Right renal cortex interstitium (tissue), 3 donors: Measurements from ENCODE around the gene REPS1. TPM values are rescaled to one million over a fixed set of nuclear protein-coding genes. Genes with fewer than 3 reads are reported as not detected.
"Not testable (repeated sequence)": the region's sequence is repeated elsewhere in the genome, so short reads cannot be mapped to it uniquely, and the experiment has no call there.

Experiments
- DNase-seq, 3 donors: peaks; one replicate each; pipeline ENCODE4 v3.0.0-alpha.2; 2013; ENCODE audit warnings: low read depth in 3 of 3, low spot score in 2 of 3
- polyA plus RNA-seq, 3 donors: library from polyadenylated mRNA; unstranded; fragments of 120-200 nt; gene quantifications; one replicate each; pipeline ENCODE4 v1.2.1, GENCODE V29; 2013; ENCODE audit not compliant: insufficient read length in 3 of 3

REPS1 gene
- 10 to 100 TPM; 70.3 to 79.4 (median 75.6) TPM for polyA plus RNA-seq

DNA sequence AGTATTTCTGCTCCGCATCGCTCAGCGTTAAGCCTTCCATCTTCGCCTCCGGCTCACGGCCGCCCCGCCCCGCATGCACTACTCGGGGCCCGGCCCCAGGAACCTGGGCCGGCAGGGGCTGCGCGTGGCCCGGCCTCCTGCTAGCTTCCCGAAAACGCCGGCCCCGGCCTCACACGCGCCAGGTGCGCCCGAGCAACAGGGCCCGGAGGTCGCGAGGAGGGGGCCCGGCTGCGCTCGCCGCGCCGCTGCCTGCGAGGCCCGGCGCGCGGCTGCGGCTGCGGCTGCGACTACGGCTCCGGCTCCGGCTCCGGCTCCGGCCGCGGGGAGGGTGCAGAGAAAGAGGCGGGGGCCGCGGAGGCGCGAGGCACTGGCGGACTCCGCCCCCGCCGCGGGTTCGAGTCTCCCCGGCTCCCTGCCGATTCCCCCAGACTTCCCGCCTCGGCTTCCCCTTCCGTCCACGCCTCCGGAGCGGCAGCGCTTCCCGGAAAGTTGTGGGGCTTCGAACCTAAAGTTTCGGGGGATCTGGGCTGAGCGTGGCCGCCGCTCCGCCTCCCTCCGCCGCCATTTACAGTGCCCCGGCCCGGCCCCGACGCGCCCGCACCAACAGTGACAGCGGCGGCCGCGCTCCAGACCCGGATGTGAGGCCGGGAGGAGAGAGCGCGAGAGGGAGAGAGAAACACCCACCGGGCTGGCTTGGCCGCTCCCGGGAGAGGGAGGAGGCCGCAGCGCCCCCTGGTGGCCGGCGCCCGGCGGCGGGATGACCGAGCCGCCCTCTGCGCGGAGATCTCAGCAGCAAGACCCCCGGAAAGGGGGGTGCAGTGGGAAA lies at the start of gene REPS1:
TSS of gene REPS1 (minus strand) at position 611 of the 826 bp plus-strand sequence. CDS start at position 40, 571 bp downstream.
- peak; percentile 71 to 81 (median 80) for DNase-seq

GRCh38 chr6:139037490-139037889 lies 49.4 kb upstream of the REPS1 start:
- DNase-seq, result no peak

DNA sequence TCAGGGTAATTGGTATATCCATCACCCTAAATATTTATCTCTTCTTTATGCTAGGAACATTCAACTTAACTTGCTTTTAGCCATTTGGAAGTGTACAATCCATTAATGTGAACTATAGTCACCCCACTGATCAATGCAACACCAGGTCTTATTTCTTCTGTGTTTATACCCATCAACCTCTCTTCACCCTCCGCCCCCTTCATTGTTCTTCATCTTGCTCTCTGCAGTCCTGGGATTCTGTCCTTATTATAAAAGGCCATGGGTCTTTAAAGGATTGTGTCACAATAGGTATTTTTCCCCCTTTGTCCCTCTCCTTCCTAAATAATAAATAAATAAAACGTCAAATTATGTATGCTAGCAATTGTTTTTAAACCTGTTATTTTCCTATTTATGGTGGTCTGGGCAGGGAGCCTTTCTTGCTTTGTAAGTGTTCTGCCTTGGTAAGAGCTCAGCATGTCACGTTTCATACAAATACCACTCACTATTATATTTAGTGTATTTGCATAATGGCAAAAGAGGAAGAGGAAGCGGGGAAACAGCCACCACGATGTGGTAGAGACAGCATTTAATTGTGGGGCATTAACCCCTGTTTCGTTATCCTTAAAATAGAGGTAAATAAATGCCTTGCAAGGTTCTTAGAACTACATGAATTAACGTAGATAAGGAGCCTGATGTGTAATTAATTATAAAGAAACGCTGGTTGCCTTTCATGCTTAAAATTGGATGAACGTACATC lies 42.3 kb upstream of the REPS1 start:
- DNase-seq, result no peak

- no peak for DNase-seq
Observed at GRCh38 chr6:139029470-139030227, 41.6 kb upstream of the REPS1 start.

- DNase-seq, result no peak
Observed at GRCh38 chr6:139028658-139029469, 40.8 kb upstream of the REPS1 start, which contains the start of gene ABRACL. Gene ABRACL (plus strand): TSS chr6:139028745. CDS start chr6:139034161, 5,416 bp downstream.

GRCh38 chr6:139028215-139028657 lies 40.2 kb upstream of the REPS1 start:
- DNase-seq, result no peak

DNA sequence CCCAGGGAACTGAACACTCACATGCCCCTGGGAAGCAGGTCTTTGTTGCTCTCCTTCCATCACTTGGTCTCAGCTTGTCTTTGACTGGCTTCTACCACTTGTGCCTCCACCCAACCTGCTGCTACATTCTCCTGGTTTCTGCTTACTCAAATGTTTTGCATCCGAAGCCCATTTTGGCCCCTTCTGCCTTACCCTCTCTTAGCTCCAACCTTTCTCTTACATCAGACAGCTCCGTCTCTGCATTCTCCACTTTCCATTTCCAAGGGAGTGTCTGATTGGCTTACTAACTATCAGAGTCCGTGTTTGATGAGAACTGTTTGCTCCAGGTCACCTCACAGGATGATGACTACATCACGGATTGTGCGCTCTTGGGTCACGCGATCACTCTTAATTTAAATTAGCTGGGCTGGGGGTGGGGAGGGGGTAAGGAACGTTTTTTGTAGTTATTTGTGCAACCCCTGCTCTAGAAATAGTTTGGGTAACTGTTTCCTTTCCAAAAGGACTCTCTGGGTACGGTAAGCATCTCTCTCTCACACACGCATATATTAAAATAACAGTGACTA lies 39.6 kb upstream of the REPS1 start:
- no peak for DNase-seq

DNA sequence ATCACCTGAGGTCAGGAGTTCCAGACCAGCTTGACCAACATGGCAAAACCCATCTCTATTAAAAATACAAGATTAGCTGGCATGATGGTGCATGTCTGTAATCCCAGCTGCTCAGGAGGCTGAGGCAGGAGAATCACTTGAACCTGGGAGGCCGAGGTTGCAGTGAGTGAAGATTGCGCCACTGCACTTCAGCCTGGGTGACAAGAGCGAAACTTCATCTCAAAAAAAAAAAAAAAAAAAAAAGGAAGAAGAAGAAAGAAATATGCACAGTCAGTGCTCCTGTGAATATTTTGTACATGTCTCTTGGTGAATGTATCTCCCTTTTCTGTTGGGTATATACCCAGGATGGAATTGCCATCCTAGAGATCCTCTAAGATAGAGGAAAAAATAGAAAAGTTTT lies 37.4 kb upstream of the REPS1 start:
- not testable (repeated sequence) for DNase-seq

GRCh38 chr6:139020689-139021088 lies 32.6 kb upstream of the REPS1 start:
- no peak for DNase-seq

DNA sequence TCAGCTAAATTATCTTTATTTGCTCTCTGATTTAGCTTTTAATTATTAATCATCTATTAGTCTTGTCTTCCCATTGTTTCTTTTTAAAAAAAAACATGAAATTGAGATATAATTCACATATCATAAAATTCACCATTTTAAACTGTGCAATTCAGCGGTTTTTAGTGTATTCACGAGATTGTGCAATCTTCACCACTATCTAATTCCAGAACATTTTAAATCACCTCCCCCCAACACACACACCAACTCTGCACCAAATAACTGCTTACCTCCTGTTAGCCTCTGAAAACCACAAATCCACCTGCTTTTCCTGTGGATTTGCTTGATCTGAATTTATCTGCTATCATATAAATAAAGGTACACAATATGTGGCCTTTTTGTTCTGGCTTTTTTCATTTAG lies 31.7 kb upstream of the REPS1 start:
- DNase-seq, result no peak

- no peak for DNase-seq
Observed at GRCh38 chr6:139017227-139017626, 29.2 kb upstream of the REPS1 start.

DNA sequence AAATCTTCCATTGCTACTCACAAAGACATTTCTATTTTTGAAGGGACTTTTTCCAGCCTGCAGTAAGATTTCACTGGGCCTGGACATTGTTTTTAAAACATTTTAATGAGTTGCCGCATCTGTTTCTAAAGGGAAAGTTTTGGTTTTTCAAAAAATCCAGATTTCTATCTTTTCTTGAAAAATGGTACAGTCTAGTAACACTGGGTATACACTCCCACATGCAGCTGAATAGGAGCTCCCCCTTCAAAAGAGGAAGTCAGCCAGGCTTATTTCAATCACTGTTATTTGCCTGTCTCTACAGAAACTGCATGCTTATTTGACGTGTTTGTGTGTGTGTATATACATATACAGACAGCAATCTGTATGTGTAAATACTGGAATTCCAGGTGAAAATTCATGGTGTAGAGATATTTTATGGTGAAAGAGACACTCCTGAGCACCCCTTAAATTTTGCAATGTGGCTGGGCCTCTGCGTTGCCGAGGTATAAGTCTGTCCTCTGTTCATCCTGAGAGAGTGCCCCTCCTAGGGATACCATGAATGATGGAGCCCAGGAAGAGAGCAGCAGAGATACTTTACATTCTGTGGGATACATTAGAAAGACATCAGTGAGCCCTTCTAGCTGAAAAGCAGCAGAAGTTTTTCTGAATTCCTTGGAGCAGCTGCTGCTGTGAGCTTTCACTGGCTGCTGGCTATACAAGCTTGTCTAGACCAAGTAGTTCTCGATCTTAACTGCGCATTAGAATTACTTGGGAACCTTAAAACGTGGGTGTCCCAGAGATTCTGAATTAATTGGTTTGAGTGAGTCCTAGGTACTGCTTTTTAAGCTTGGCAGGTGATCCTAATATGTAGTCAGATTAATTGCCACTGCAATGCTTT lies 28.5 kb upstream of the REPS1 start:
- no peak for DNase-seq

DNA sequence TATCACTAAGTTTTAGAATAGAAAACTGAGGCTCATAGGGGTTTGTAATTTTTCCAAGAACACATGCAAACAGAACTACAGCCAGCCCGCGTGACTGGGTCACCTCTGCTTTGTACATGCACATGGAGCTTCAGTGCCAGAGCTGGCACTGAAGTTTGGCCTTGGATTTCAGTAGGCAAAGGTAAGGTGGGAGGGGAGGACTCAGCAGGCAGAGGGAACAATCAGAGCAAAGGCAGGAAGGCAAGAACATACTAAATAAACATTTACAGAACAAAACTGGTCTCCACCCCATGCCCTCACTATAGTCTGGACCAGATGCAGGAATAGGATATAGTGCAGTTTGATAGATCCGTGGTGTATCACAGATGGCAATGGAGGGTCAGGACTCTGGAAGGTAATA lies 26.9 kb upstream of the REPS1 start:
- no peak for DNase-seq

- no peak for DNase-seq
Observed at GRCh38 chr6:139013185-139013800, 25.2 kb upstream of the REPS1 start.

- no peak for DNase-seq
Observed at GRCh38 chr6:139011980-139012379, 23.9 kb upstream of the REPS1 start.

DNA sequence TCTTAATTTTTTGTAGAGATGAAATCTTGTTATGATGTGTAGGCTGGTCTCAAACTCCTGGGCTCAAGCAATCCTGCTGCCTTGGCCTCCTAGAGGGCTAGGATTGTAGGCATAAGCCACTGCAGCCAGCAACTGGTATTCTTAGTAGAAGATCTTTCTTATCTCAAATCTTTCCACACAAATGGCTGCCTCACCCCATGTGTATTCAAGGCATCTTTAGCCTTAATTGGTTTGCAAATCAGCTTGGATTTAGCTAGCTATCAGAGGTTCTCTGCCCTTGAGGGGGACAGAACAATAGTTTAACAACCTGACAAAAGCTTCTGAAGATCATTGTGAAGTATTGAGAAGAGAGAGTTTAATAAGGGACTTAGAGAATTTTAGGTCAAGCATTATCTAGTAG lies 22.6 kb upstream of the REPS1 start:
- no peak for DNase-seq

- no peak for DNase-seq
Observed at GRCh38 chr6:139008117-139008516, 20.1 kb upstream of the REPS1 start.

- no peak for DNase-seq
Observed at GRCh38 chr6:139007428-139007827, 19.4 kb upstream of the REPS1 start.
